Left lung (tissue), 10 donors: ENCODE measurements around the gene SPECC1L. TPM values are rescaled to one million over a fixed set of nuclear protein-coding genes. Genes with fewer than 3 reads are reported as not detected.

Experiments used
- ATAC-seq: fragments of 200-7000 bp; cut with Tn5 transposase; one replicate; pipeline ENCODE4 v1.9.1; 2020; ENCODE audit warnings: moderate library complexity
- DNase-seq, 4 donors: peaks; one replicate each; pipeline ENCODE4 v3.0.0-alpha.2; 2013 to 2020
- H3K27ac ChIP-seq, 2 donors: fragments of 200-600 bp; sonication (generic) in 1 of 2; one replicate each; pipeline versions ENCODE4 v1.5.0 to v1.8.0; 2020 to 2021
- H3K27me3 ChIP-seq, 2 donors: fragments of 200-600 bp; sonication (generic) in 1 of 2; one replicate each; pipeline versions ENCODE4 v1.5.0 to v1.8.0; 2020 to 2021
- H3K36me3 ChIP-seq, 2 donors: fragments of 200-600 bp; sonication (generic) in 1 of 2; one replicate each; pipeline versions ENCODE4 v1.5.0 to v1.8.0; 2020 to 2021
- H3K4me1 ChIP-seq, 2 donors: fragments of 200-600 bp; one replicate each; pipeline ENCODE4 v1.8.0; 2021
- H3K4me3 ChIP-seq, 2 donors: fragments of 200-600 bp; sonication (generic) in 1 of 2; one replicate each; pipeline versions ENCODE4 v1.5.0 to v1.8.0; 2020 to 2021; ENCODE audit warnings: mild to moderate bottlenecking in 1 of 2
- H3K9me3 ChIP-seq, 2 donors: fragments of 200-600 bp; sonication (generic) in 1 of 2; one replicate each; pipeline versions ENCODE4 v1.5.0 to v1.8.0; 2020 to 2021
- intact Hi-C, 2 donors: fragments of 100-400 bp; cut with DNase I; formaldehyde crosslinking; loops; one replicate each; pipeline versions ENCODE4 v1.11.2 to v1.14.2; 2022
- polyA plus RNA-seq, 6 donors: library from polyadenylated mRNA; unstranded; fragments of 120-200 nt; gene quantifications; one replicate each; pipeline ENCODE4 v1.2.1, GENCODE V29; 2013; ENCODE audit not compliant: insufficient read length in 6 of 6
- total RNA-seq, 2 donors: library from RNA; stranded (reverse); fragmentation: NEBNext Ultra II Directional; extraction: Animal tissue kit (Norgen Biotek cat#: 25700); gene quantifications; one replicate each; pipeline ENCODE4 v1.2.1, GENCODE V29; 2021
- TF ChIP-seq, protein P1 (sequence below), 2 donors: fragments of 200-600 bp; sonication (generic) in 1 of 2; IDR thresholded peaks; one replicate each; pipeline versions ENCODE4 v1.5.0 to v1.8.0; 2021; ENCODE audit warnings: antibody characterized with exemption in 2 of 2
- donor health status: DM: no; HTN: yes; CAD: no.
- donor health status: DM: no; HTN: no; CAD: no.

Gene SPECC1L
- total and polyA plus RNA-seq, 8 donors = 70.9 to 94.4 (median 80.9) TPM

DNA sequence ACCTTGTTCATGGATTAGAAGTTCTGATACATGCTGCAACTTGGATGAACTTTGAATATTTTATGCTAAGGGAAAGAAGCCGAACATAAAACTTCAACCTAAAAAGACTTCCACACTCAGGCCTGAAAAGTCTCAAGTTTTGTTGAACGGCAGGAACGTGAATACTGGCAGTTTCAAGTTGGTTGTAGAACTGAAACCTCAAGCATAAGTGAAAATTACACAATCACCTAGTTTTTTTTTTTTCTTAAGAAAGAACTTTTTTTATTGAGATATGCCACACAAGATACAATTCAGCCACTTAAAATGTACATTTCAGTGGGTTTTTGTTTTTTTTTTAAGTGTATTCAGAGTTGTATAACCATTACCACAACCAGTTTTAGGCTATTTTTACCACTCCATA is 106.0 kb downstream of the SPECC1L start:
- ATAC-seq (no peak), DNase-seq (no peak)
- Histone ChIP-seq H3K4me1 (peaks cover 0 to 14% of the 10 kb centered on the region in 2 donors), H3K4me3 (no peak overlapping the region), H3K36me3 (peaks cover 0 to 47% of the 10 kb centered on the region in 2 donors), H3K9me3 (no peaks in the 10 kb centered on the region), H3K27ac (no peak overlapping the region), H3K27me3 (no peaks in the 10 kb centered on the region)
- TF ChIP-seq, protein P1, sequence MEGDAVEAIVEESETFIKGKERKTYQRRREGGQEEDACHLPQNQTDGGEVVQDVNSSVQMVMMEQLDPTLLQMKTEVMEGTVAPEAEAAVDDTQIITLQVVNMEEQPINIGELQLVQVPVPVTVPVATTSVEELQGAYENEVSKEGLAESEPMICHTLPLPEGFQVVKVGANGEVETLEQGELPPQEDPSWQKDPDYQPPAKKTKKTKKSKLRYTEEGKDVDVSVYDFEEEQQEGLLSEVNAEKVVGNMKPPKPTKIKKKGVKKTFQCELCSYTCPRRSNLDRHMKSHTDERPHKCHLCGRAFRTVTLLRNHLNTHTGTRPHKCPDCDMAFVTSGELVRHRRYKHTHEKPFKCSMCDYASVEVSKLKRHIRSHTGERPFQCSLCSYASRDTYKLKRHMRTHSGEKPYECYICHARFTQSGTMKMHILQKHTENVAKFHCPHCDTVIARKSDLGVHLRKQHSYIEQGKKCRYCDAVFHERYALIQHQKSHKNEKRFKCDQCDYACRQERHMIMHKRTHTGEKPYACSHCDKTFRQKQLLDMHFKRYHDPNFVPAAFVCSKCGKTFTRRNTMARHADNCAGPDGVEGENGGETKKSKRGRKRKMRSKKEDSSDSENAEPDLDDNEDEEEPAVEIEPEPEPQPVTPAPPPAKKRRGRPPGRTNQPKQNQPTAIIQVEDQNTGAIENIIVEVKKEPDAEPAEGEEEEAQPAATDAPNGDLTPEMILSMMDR (IDR thresholded peaks at IDR 0.05) = no peak
- intact Hi-C loops = no loop called here

DNA sequence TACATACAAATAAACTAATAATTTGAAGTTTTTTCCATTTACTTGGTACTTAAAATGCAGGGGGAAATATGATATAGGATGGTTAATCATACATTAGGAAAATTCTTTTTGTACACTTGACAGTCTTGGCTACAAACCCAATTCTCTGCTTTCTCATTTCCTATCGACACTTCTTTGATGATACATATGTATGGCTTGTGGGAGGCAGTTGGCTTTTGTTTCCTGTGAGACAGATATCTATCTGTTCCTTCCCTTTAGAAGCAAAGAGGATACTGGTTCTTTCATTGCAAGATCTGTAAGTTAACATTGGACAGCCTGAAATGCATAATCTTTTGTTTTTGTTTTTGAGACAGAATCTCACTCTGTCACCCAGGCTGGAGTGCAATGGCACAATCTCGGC is 108.9 kb downstream of the SPECC1L start:
- no peak for ATAC-seq
- no peak overlapping the region for H3K4me3 ChIP-seq
- H3K9me3 ChIP-seq = no peaks in the 10 kb centered on the region
- H3K4me1 ChIP-seq = peaks cover 0 to 19% of the 10 kb centered on the region in 2 donors
- intact Hi-C loops = no loop called here
- no peak overlapping the region for H3K27ac ChIP-seq
- no peaks in the 10 kb centered on the region for H3K27me3 ChIP-seq
- no peak for DNase-seq
- peaks cover 0 to 42% of the 10 kb centered on the region in 2 donors for H3K36me3 ChIP-seq
- TF ChIP-seq, protein P1 (IDR thresholded peaks at IDR 0.05) = no peak

DNA sequence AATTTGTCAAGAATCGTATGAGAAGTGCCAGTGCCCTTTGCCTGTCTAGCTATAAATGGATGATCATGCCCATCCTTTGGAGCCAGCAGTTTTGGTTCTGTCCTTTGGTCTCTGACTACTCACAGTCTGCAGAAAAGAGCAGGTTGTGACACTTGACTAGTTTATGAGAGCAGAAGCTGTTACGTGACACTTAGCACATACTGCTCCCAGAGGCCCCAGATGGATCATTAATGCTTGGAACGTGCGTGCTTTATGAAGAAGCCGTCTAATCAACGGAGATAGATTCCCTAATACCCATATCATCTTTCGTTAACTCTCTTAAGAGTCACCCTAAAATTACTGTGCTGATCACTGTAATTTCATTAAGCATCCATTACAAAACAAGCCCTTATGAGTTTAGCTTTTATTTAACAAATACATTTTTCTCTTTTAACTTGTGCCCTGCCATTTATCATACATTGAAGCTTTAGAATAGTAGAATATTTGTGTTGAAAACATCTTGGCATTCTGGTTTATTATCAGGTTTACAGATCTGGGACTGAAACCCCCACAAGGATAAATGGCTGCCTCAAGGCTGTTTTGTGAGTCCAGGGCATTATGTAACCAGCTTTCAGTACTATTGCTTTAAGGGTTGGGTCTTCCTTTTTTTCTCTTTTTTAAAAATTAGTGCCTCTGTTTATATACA is 109.7 kb downstream of the SPECC1L start:
- H3K4me1 ChIP-seq = peaks cover 0 to 23% of the 10 kb centered on the region in 2 donors
- H3K27me3 ChIP-seq = no peaks in the 10 kb centered on the region
- H3K9me3 ChIP-seq = no peaks in the 10 kb centered on the region
- ATAC-seq (no peak), DNase-seq (no peak)
- intact Hi-C loops = no loop called here
- H3K4me3 ChIP-seq = no peak overlapping the region
- H3K27ac ChIP-seq = no peak overlapping the region
- H3K36me3 ChIP-seq = peaks cover 0 to 36% of the 10 kb centered on the region in 2 donors
- TF ChIP-seq, protein P1 (IDR thresholded peaks at IDR 0.05) = no peak

DNA sequence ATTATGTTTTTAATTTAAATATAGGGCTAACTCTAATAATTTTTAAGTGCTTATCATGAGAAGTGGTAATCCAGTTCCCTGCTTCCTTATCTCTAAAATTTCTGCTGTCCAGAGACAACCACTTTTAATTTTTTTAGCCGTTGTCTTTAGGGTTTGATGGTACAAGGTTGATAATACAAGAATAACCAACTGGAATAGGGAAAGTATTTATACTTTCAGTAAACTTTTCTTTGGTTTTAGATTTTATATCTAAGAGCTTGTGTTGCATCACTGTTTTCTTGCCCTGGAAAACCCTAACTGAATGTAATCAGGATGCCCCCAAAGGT is 110.2 kb downstream of the SPECC1L start:
- H3K4me1 ChIP-seq = peaks cover 0 to 23% of the 10 kb centered on the region in 2 donors
- no peak overlapping the region for H3K4me3 ChIP-seq
- TF ChIP-seq, protein P1 (IDR thresholded peaks at IDR 0.05) = no peak
- H3K9me3 ChIP-seq = no peaks in the 10 kb centered on the region
- DNase-seq = no peak
- H3K36me3 ChIP-seq = peaks cover 0 to 31% of the 10 kb centered on the region in 2 donors
- intact Hi-C loops = no loop called here
- no peak for ATAC-seq
- no peak overlapping the region for H3K27ac ChIP-seq
- H3K27me3 ChIP-seq = no peaks in the 10 kb centered on the region

DNA sequence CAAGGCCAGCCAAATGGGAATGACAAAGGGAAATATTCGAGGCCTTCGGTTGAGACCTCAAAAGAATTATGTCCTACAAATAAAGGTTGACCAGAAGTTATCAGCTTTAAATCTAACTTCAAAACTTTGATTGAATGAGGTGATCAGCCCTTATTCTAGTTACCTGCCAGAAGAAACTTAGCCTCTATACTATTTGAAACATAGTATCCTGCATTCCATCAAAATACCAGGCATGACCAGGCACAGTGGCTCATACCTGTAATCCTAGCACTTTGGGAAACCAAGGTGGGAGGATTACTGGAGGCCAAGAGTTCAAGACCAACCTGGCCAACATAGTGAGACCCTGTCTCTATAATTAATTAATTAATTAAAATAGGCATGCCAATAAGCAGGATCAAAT is 112.4 kb downstream of the SPECC1L start:
- Histone ChIP-seq H3K27ac (no peak overlapping the region), H3K4me1 (peaks cover 0 to 17% of the 10 kb centered on the region in 2 donors), H3K36me3 (peaks cover 0 to 13% of the 10 kb centered on the region in 2 donors), H3K4me3 (no peak overlapping the region), H3K9me3 (no peaks in the 10 kb centered on the region), H3K27me3 (no peaks in the 10 kb centered on the region)
- TF ChIP-seq, protein P1 (IDR thresholded peaks at IDR 0.05) = no peak
- DNase-seq (no peak), ATAC-seq (no peak)
- intact Hi-C loops = no loop called here
